Posterior vena cava (tissue), 2 donors: Measurements from ENCODE around the gene LILRB4. TPM values are rescaled to one million over a fixed set of nuclear protein-coding genes. Genes with fewer than 3 reads are reported as not detected.
"Not testable (repeated sequence)": the region's sequence is repeated elsewhere in the genome, so short reads cannot be mapped to it uniquely, and the experiment has no call there.

Source experiments
- DNase-seq: peaks from one replicate; pipeline ENCODE4 v3.0.0-alpha.2; 2020; ENCODE audit warnings: low spot score
- intact Hi-C, 2 donors: fragments of 100-400 bp; cut with DNase I; formaldehyde crosslinking; loops; one replicate each; pipeline versions ENCODE4 v1.14.1 to v1.14.2; 2022 to 2023
- total RNA-seq, 2 donors: library from RNA; stranded (reverse); fragmentation: NEBNext Ultra II Directional; extraction: Animal tissue kit (Norgen Biotek cat#: 25700); gene quantifications; one replicate each; pipeline ENCODE4 v1.2.1, GENCODE V29; 2021
- donor health status: DM: yes; HTN: yes; CAD: no.
- donor health status: DM: yes; HTN: yes; CAD: no.

LILRB4 gene
- total RNA-seq, 2 donors from 2014 or later, result 2.7 to 8.7 TPM

DNA sequence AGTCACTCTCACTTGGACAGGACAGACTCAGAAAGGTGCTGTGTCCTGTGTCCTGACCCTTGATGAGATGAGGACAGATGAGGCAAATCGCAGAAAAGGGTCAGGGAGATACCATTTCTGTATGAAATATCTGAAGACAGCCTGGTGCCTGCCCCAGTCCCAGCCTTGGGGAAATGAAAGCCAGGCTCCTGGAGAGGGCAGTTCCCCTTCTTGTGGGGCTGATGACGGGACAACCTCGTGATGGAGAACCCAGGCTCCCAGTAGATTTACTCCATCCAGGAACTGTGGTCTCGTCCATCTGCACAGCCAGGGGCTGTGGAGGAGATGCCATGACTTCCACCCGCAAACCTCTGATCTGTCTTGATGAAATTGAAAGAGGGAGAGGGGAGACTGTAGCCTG is 18.7 kb upstream of the LILRB4 start:
- intact Hi-C loops, result no loop called here
- peak; percentile 72 for DNase-seq

DNA sequence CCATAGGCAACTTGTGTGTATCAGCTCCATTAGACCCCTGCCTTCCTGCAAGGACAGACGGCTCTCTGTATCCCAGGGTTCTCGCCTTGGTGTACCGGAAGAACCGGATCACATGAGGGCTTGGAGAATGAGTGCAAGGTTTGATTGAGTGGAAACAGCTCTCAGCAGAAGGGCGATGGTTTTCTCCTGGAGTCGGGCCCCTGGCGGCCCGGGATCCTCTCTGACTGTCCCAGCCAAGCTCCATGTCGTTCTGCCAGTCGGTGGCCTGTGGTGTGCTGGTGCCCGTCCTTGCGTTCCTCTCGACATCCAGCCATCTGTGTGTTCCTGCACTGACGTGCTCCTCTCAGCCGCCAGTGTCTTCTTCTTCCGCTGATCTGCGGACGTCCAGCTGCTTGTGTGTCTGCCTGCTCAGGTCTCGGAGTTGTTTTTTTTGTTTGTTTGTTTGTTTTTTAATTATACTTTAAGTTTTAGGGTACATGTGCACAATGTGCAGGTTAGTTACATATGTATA is 16.4 kb upstream of the LILRB4 start:
- intact Hi-C loops, result no loop called here
- DNase-seq, result peak; percentile 50

DNA sequence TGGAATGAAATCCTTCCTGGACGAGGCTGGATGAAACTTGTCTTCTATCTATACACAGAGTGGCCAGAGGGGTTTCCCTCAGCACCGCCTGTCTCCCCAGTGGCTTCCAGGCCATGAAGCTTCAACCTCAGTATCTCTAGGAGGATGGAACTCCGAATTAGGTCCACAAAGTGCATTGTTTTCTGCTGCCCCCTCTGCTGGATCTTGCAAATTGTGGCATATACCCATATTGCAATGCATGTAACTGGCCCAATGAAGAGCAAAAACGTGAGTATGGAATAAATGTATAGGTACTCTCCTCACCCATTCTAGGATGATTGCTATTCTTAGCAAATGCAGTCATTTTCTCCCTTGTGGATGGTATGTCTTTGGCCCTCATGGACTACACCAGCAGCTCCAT is 14.7 kb upstream of the LILRB4 start:
- intact Hi-C loops, result no loop called here
- no peak for DNase-seq

DNA sequence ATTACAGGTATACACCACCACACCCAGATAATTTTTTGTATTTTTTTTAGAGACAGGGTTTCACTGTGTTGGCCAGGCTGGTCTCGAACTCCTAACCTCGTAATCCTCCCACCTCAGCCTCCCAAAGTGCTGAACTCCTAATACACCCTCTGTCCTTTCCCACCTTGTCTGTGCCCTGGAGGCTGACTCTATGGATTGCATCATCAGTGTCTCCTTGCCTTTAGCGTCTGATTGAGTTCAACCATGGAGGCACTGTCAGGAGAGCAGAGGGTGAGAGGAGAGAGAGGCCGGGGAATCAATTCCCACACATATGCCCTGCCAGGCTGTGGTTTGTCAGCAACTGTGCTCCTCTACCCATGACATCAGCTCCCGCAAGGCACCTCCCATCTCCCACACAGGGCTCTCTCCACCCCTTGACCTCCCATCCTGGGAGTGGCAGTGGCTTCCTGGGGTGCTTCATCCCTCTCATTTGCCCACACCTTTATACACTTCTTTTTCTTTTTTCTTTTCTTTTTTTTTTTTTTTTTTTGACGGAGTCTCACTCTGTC is 12.6 kb upstream of the LILRB4 start:
- DNase-seq, result no peak
- intact Hi-C loops, result no loop called here

DNA sequence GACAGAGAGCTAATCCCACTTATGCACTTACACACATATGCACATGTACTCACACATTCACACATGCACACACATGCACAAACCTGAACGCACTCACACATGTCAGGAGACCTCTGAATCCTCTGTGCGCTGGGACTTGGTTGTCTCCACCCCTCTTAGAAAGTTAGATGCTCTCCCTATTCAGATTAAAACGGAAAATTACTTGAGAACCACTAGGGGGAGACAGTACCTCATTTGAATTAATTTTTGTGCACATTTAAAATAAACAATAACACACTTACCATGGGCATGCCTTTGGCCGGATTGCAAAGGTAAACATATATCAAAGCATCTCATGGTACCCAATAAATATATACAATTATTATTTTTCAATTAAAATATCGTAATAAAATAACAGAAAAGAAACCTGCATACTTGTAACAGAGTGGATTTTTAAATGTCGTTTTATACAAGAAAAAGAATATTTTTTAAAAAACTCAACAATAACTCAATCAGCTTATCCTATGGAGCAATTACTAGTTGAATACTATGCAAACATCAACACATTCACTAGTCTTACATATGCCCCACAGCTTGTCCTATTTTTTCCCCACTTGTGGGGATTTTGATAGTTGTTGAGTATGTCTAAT is 9.5 kb upstream of the LILRB4 start:
- intact Hi-C loops, result no loop called here

DNA sequence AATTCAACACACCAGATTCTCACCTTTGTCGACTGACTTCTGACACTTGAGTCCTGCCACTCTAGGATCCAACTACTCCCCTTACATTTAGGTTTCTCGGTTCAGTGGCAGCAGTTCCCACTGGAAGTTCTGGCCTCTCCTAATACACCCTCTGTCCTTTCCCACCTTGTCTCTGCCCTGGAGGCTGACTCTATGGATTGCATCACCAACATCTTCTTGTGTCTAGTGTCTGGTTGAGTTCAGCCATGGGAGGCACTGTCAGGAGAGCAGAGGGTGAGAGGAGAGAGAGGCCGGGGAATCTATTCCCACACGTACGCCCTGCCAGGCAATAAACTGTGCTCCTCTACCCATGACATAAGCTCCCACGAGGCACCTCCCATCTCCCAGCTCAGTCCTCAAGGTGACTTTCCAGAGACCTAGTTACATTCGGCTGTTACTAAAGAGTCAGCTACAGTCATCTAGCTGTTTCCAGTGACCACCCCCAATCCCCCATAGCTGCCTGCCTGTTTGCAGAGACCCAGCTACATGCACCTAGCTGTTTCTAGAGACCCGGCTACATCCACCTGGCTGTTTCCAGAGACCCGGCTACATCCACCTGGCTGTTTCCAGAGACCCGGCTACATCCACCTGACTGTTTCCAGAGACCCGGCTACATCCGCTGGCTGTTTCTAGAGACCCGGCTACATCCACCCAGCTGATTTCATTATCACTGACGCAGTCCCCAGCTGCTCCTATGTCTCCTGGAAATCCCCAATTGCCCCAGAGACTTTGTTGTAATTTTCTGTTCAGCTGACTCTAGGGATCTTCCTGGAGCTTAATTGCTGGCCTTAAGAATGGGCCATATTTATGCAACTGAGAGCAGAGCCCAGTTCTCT is 8.1 kb upstream of the LILRB4 start:
- no peak for DNase-seq
- intact Hi-C loops, result no loop called here

More for the DNA sequence above, 9.5 kb upstream of the LILRB4 start:
- no peak for DNase-seq

DNA sequence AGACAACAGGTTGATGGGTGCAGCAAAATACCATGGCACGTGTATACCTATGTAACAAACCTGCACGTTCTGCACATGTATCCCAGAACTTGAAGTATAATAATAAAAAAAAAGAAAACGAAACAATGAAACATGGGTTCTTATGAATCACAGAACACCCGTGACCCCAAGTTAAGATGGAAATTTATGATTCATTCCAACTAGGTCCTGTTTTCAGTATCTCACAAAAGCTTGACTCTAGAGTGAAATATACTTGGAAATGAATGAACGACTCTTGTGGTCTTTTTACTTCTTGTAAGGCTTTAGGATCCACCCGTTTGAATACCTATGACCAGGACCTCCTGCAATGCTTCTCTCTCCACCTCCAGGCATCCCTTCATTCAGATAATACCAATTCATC is 3.5 kb upstream of the LILRB4 start:
- intact Hi-C loops, result no loop called here
- no peak for DNase-seq

DNA sequence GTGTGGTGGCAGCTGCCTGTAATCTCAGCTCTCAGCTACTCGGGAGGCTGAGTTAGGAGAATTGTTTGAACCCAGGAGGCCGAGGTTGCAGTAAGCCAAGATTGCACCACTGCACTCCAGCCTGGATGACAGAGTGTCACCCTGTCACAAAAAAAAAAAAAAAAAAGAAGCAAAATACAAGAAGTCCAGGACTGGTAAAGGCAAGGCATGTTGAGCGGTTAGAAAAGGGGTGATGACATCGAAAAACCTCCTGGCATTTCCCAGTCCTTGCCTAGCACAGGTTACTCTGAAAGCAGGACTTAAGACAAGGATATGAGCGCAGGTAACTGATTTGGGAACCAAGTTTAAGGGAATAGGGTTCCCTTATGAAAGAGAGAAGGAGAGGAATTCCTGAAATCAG is 2.5 kb upstream of the LILRB4 start:
- no peak for DNase-seq
- intact Hi-C loops, result no loop called here

DNA sequence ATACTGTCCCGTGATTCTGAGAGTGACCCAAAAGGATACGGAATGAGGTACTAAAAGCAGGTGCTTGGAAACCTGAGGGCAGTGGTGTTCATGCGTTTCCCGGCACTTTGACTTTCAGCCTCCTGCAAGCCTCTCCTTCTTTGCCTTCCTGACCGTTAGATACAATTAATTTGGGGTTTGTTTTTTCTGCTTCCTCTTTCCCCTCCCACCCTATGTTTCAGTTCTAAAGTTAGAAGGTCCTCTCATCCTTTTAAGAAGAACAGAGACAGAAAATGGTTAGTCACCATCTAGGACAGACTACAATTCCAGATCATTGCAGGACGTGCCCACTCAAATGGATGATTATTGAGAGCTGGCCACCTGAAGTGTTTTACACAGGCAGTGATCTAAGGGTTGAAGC is 1.8 kb upstream of the LILRB4 start:
- intact Hi-C loops, result no loop called here
- DNase-seq, result no peak

DNA sequence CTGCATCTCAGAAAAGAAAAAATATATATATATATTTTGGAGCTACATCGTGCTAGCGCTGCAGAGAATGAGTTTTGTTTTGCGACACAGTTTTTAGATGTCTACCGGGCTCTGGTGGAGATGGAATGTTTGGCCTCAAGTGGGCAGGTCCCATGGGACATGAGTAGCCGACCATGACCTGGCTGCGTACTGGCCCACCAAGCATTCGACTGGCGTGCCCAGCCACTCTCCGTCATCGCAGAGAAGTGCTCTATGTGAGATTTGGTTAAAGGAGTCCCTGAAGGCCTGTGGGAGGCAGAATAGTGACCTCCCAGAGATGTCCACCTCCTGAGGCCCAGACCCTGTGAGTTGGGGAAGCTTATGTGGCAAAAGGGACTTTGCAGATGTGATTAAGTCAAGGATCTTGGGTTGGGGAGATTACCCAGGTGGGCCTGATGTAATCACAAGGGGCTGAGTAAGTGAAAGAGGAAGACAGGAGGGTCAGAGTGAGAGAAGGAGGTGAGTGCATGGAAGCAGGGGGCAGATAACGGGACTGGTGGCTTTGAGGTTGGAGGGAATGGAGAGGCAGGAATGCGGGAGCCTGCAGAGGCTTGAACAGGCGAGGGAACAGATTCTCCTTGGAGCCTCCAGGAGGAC is 821 bp upstream of the LILRB4 start:
- DNase-seq, result no peak

DNA sequence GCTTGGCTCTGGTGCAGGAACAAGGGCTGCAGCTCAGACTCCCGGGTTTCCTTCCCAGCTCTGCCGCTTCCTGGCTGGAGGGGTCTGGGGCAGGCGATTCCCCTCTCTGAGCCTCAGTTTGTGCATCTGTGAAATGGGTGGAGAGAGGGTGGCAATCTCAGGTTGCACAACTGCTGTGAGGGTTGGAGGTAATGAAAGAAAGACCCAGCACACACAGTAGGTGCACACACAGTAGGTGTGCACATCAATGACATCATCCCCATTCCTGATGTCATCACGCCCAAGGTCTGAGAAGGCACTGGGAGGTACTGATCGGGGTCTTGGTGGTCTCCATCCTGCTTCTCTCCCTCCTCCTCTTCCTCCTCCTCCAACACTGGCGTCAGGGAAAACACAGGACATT is 2.7 kb downstream of the LILRB4 start:
- intact Hi-C loops, result no loop called here
- DNase-seq, result no peak

More for the DNA sequence above, 821 bp upstream of the LILRB4 start:
- intact Hi-C loops, result no loop called here

DNA sequence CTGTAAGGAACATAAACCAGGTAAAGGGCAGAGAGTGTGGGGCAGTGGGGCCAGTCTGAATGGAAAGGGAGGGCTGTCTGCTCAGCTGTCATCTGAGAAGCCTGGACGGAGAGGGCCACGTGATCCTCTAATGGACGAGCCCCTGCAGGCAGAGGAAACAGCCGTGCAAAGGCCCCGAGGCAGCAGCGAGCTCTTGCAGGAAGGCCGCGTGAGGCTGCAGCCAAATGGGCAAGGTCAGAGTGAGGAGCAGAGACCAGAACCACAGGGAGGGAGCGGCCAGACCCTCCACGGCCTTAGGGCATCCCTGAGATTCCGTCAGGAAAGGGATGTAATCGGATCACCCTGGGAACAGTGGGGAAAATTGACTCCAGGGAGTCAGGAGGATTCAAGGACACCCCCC is 4.4 kb downstream of the LILRB4 start:
- intact Hi-C loops, result no loop called here

DNA sequence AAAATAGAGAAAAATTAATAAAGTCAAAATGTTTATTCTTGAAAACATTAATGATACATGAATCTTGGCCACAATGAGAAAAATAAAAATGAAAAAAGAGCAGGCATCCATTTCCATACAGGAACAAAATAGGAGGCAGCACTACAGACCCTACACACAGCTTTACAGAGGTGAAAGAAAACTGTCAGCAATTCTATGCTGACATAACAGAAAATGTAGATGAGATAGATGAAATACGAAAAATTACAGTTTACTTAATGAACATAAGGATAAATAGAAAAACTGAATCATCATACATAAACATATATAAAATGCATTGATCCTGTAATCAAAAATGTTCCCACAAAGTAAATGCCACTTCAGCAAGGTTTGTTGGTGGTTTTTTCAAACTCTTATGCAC is 5.6 kb downstream of the LILRB4 start:
- DNase-seq, result no peak
- intact Hi-C loops, result no loop called here

More for the DNA sequence above, 4.4 kb downstream of the LILRB4 start:
- DNase-seq, result no peak

DNA sequence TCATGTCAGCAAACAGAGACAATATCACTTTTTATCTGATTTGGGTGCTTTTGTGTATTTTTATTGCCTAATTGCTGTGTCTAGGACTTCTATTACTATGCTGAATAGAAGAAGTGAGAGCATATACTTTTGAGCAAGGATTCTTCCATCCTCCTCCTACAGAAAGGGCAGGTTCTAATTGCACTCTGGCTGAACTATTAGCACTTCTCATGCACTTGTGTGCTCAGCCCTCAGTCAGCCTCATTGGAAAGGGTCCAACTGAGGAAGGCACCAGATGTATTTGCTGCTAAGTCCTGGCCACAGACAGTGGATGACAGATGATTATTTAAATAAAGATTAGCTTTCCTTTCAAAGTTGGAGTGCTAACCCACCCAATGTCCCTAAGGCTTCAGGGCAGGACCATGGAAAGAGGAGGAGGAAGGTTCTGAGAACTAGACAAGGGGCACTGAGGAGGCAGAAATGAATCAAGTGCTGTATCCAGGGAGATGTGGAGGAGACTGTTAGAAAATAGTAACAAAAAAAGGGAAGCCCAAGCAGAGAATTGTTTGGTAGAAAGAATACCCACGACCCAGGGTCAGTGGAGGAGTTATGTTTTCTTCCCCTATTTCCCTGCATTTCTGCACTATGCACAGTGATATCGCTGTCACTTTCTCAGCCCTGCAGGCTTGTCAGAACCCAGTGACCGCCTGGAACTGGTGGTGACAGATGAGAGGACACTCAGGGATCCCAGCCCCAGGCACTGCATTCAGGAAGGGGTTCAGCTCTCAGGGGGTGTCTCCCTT is 8.0 kb downstream of the LILRB4 start:
- intact Hi-C loops, result no loop called here
- no peak for DNase-seq

DNA sequence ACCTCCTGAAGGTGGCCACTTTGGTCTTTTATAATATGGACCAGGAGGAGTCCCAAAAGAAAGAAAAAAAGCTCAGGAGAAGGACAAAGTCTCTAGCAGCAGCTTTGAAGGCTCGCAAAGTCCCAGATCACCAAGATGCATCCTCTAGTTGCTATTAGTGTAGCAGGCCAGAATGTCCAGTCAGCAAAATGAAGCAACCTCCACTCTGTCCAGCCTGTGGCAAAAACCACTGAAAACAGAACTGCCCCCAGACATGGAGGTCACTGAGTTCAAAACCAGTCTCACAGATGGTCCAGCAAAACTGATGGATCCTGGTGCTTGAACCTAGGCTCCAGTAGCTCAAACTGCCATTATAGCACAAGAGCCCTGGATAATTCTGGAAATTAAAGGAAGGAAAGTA is 10.4 kb downstream of the LILRB4 start:
- no peak for DNase-seq
- intact Hi-C loops, result no loop called here

DNA sequence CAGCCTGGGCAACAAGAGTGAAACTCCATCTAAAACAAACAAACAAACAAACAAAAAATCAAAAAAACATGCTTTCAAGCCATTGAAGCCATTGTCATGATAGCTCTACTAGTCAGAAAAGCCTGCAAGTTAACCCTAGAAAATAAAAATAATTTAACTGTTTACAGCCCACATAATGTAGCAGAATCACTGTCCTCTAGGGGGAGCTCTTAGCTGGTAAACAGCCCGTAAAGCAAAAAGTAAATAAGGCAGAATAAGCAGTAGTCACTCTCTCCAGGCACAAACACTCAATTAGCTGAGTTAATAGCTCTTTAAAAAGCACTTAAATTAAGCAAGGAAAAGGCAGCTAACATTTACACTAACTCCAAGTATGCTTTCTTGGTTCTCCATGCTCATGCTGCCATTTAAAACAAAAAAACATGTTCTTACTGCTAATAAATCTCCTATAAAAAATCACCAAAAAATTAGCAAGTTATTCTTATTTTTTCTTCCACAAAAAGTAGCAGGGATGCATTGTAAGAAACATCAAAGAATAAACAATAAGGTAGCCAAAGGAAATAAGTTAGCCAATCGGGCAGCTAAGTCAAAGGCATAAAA is 11.3 kb downstream of the LILRB4 start:
- DNase-seq, result no peak
- intact Hi-C loops, result no loop called here

DNA sequence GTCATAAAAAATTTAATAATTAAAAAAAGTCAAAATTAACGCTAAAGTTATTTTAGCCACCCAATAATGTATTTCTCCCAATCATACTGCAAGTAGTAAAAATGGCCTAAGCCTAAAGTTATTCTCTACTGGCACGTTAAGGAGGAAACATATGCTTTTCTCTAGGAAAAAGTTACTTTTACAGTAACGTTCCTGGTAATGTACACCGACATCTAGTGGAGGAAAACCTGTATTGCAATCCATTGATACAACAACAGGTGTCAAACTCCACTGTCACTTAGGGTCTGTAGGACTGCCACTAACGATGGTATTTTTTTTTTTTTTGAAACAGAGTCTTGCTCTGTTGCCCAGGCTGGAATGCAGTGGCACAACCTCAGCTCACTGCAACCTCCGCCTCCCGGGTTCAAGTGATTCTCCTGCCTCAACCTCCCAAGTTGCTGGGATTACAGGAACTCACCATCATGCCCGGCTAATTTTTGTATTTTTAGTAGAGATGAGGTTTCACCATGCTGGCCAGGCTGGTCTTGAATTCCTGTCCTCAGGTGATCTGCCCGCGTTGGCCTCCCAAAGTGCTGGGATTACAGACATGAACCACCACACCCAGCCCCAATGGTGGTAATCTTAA is 13.5 kb downstream of the LILRB4 start:
- intact Hi-C loops, DNase-seq: not testable (repeated sequence)

DNA sequence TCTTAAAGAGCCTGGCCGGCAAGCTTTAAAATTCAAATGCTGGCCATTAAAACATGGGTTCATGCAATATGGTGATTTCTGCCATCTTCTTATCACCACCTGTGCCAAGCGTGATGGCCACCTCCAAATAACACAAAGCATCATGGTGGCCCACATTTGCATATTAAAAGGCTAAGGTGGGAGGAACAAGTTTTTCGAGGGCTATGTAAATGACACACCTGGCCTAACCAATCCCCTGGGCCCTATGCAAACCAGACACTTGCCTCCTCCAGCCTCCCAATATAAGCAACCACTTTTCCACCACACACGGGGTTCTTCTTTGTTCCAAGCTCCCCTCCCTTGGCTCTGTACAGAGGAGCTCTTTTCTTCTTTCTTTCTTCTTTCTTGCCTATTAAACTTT is 14.4 kb downstream of the LILRB4 start:
- intact Hi-C loops, result no loop called here

More for the DNA sequence above, 14.4 kb downstream of the LILRB4 start:
- no peak for DNase-seq
